ENCODE measurements around the gene MAPK7.

MAPK7 gene

DNA sequence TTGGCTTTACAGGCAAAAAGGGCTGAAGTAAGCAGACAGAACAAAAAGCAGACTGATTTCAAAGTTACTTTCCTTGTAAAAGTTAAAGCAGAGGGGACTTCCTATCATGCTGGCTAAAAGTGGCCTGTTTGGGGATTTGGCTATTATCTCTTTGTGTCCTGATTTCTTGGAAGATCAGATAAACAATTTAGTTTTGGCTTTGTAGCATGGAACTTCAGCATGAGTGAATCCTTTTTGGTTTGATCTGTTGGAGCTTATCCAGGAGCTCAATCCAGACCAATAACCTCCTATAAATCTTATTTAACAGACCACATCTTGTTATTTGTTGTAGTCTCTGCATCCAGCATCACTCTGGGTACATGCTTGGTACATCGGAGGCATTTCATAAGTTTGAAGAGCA lies 23.9 kb downstream of the MAPK7 start:
- no peak for DNase-seq

DNA sequence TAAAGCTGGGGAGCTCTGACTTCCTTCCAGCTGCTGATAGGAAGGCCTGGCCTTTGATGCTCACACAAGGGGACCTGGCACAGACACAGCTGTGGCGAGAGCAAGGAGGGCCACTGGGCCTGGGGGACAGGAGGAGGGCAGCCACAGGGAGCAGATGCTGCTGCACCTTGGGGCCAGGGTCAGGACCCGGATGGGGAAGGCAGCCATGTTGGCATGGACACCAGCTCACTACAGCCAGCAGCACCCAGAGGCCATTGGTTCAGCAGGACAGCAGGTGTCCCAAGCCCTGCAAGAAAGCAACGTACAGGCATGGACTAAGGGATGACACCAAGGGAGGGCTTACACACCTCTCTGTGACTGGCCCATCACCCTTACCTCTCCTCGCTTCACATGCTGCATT lies 24.7 kb downstream of the MAPK7 start:
- DNase-seq: no peak

DNA sequence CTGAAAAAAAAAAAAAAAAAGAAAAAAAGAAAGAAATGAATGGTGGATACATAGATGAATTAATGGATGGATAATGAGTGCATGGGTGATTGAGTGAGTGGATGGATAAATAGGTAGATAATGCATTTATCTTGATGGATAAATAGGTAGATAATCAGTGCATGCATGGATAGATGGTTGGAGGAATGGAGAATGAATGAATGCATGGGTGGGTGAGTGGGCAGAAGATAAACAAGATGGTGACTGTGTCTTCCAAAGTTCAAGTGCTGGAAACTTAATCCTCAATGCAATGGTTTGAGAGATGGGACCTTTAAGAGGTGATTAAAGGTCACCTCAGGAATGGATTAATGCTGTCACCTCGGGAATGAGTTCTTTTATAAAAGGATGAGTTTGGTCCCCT lies 26.0 kb downstream of the MAPK7 start:
- DNase-seq: no peak

DNA sequence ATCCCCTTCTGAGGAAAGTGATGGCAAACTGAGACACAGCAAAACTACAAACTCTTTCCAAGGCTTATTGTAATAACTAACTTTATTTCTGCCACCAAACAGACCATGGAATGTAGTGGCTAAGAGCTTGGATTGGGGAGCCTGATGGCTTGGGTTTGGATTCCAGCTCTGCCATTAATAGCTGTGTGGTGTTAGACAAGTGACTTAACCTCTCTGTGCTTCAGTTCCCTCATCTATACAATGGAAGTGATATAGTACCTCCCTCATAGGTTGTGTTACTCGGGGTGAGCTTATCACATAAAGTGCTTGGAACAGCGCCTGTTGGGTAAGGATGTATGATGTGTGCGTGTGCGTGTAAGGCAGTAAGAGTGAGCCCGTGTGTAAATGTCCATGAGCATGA lies 26.8 kb downstream of the MAPK7 start:
- no peak for DNase-seq

DNA sequence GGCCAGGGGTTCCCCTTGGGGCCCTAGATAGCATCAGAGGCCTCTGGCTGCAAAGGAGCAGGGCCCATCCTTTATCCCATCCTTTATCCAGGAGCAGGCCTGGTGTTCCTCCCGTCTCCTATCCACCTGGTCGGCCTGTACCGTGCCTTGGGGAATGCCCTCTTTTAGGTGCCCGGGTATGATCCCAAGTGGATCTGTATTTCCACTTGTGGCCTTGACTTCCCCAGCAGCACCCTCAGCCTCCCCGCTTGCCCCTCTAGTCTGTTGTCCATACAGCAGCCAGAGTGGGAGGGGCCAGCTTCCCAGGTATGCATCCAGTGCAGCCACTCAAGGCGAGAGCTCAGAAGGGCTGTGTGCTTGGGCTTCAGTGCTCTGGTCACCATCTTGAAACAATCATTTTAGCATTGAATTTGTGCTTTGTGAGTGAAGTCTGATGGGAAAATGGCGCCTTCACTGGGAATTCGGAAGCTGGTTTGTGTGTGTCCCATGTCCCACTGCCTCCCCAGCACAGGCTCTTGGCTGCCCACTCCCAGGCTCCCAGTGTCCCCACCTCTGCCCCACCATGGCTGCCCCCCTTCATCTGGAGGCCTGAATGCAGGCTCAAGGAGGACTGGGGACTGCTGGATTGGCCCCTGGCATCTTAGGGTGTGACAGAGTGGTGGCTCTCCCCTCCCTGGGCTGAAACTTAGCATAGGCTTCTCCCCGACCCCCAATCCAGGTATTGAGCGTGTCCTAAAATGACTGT lies 29.5 kb downstream of the MAPK7 start:
- DNase-seq: no peak

DNA sequence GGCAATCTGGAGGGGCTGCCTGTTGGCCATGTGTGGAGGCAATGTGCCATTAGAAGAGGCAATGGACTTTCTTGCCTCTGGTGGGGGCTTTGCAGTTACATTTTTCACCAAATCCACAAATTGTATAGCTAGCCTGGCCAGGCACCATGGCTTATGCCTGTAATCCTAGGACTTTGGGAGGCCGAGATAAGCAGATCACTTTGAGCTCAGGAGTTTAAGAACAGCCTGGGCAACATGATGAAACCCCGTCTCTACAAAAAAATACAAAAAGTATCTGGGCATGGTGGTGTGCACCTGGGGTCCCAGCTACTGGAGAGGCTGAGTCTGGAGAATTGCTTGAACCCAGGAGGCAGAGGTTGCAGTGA lies 30.0 kb downstream of the MAPK7 start:
- no peak for DNase-seq

DNA sequence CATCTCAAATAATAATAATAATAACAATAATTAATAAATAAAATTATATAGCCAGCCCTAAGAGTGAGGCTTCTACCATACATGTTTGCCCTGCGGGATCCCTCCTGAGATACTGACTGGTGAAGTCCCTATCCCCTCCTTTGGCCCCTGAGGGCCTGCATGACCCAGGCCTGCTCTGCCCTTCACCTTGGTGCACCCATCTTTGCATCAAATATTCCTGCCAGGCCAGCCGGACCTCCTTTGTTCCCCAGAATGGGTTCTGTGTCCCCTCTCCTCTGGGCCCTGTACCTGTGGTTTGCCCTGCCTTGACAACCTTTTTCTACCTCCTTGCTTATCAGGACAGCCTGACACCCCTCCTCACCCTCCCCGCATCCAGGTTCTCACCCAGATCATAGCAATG lies 30.8 kb downstream of the MAPK7 start:
- no peak for DNase-seq

DNA sequence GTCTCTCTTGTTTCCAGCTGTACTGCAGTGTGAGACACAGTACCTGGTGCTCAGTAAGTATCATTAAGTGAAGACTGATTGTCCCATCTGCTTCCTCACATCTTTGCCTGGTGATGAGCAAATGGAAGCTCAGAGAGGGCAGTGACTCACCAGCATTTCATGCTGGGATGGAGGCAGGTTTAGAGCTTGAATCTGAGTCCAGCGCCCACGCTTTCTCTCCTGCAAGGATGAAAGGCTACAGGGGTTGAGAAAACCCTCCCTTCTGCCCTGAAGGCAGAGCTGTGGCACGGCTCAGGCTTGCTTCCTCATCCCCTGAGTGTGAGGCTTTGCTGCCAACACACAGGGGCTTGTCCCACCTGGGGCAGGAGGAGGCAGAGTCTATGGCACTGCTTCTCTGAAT lies 31.2 kb downstream of the MAPK7 start:
- DNase-seq: no peak

DNA sequence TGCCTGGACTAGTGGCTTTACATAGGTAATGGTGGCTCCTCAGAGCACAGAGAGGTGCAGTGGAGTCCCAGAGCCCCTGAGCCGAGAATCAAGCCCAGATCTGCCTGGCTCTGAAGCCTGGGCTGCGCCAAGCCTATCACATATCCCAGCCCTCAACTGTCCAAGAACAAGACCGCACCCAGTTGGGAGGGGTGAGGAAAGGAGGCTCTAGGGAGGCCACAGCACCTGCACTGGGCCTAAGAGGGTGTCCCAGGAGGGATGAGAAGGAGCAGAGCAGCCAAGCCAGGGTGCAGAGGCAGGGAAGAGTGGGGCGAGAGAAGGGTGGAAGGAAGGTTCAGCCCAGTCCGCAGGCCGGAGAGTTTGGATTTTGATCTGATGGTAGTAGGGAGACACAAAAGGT lies 31.8 kb downstream of the MAPK7 start:
- no peak for DNase-seq

DNA sequence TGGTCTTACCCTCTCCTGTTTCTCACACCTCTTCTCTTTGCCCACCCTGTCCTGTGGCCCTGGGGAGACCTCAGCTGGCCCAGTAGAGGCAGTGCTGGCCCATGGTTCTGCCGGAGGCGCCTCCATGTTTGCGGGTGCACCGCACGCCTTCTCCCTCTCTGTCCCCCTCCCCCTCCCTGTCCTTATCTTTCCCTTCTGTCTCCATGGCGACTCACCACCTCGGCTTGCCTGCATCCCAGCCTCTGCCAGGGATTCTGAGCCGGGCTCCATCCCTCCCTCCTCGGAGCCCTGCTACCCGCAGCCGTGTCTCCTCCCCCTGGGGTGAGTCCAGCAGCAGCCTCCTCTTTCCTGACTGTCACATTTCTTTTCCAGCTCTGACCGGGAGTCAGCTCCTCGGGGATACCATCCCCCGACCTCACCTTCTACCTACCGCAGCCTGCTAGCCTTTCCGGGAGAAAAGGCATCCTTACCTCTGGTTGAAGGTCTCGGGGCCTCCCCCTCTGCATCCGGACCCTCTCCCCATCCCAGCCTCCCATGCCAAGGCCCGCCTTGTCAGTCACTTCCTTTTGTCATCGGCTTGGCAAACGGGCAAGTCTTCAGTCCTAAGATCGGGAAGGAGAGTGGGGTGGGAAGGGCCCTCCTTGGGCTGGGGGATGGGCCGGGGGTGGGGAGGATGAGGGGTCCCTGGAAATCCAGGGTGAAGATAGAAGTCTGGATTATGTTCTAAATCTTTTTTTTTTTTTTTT lies 32.8 kb downstream of the MAPK7 start, which contains the start of gene RNF112:
Gene RNF112 (plus strand): TSS at position 358 of the 746 bp plus-strand sequence. CDS start 177 bp downstream, at position 535.
- no peak for DNase-seq

DNA sequence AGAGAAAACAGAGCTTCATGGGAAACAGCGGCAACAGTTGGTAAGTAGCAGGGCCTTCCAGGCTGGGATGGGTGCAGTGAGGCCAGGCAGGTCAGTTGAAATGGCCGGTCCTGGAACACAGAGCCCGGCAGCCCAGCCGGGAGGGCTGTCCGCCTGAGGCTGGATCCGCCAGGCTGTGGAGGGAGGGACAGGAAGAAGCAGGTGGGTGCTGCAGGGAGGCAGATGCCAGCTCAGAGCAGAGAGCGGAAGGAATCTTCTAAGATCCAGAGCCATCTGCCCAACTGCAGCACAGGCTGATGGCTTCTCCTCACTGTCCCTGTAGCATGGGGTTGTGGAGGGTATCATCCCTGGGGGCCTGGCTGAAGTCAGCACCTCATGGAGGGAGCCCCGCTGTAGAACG lies 33.3 kb downstream of the MAPK7 start:
- DNase-seq: no peak

DNA sequence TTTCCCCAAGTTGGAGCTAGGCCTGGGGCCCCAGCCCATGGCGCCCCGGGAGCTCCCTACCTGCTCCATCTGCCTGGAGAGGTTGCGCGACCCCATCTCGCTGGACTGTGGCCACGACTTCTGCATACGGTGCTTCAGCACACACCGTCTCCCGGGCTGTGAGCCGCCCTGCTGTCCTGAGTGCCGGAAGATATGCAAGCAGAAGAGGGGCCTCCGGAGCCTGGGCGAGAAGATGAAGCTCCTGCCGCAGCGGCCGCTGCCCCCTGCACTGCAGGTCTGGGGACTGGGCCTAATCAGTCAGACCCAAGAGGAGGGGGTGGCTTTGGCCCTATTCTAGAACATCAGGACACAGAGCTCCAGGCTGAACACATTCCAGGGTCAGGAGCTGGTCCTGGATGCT lies 34.2 kb downstream of the MAPK7 start:
- no peak for DNase-seq

DNA sequence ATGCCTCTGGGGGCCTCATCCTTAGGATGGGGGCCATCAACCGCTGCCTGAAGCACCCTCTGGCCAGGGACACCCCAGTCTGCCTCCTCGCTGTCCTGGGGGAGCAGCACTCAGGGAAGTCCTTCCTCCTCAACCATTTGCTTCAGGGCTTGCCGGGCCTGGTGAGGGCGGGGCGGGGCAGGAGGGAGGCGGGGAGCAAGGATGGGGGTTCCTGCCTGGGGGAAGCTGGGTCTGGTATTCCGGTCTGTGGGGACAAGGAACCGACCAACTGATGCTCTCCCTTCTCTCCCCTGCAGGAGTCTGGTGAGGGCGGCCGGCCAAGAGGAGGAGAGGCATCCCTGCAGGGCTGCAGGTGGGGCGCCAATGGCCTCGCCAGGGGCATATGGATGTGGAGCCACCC lies 34.7 kb downstream of the MAPK7 start:
- no peak for DNase-seq

DNA sequence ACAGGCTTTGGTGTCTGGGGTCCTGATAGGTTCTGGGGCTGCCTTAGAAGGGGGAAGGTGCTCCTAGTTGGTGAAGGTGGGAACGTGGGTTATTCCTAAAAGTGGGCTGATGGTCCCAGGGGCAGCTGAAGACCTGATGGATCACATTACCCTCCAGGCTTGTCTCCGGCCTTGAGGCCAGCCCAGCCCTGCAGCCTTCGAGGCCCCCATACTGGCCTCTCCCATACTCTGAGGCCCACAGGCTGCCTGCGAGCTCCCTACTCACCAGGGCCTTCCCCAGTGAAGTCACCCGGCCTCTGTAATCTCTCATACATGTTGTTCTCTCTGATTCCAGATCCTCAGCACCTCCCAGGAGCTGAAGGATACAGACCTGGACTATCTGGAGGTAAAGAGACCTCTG lies 35.5 kb downstream of the MAPK7 start:
- no peak for DNase-seq

DNA sequence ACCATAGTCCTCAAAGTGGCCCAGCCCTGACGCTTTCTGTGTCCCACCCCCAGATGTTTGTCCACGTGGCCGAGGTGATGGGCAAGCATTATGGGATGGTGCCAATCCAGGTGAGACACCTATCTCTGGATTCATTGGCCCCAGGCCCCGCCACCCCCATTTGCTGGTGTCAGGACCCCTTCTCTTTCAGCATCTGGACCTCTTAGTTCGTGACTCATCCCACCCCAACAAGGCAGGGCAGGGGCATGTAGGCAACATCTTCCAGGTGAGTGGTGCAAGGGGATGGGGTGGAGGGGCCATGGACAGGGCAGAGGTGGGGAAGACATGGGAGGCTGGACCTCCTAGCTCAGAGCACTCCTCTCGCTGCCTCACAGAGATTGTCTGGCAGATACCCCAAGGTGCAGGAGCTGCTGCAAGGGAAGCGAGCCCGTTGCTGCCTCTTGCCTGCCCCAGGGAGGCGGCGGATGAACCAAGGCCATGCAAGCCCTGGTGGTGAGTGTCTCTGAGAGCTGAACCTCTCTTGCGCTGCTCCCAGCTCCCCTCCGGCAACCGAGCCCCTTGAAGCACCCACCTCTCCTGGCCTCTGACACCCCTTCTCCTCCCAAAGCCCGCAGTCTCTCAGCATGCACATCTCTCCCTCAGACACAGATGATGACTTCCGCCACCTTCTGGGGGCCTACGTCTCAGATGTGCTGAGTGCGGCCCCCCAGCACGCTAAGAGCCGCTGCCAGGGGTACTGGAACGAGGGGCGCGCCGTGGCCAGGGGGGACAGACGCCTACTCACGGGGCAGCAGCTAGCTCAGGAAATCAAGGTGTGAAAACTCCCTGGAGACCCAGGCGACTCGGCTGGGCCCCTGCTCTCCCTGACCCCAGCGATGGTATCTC lies 36.3 kb downstream of the MAPK7 start:
- DNase-seq: no peak

DNA sequence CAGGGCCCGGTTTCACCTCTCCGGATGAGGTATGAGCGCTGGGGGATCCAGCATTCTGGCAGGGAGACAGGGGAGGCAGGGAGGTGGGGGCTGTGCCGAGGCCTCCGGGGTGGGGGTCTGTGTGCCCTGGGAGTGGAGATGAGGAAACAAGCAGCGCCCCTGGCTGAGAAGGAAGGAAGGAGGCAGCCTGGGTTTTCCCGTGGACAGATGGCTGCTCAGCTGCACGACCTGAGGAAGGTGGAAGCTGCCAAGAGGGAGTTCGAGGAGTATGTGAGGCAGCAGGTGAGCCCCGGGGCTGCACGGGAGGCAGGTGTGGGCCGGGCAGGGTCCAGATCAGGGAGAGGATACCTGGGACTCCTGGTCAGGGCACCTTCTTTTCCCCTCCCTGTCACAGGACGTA lies 37.0 kb downstream of the MAPK7 start:
- no peak for DNase-seq

DNA sequence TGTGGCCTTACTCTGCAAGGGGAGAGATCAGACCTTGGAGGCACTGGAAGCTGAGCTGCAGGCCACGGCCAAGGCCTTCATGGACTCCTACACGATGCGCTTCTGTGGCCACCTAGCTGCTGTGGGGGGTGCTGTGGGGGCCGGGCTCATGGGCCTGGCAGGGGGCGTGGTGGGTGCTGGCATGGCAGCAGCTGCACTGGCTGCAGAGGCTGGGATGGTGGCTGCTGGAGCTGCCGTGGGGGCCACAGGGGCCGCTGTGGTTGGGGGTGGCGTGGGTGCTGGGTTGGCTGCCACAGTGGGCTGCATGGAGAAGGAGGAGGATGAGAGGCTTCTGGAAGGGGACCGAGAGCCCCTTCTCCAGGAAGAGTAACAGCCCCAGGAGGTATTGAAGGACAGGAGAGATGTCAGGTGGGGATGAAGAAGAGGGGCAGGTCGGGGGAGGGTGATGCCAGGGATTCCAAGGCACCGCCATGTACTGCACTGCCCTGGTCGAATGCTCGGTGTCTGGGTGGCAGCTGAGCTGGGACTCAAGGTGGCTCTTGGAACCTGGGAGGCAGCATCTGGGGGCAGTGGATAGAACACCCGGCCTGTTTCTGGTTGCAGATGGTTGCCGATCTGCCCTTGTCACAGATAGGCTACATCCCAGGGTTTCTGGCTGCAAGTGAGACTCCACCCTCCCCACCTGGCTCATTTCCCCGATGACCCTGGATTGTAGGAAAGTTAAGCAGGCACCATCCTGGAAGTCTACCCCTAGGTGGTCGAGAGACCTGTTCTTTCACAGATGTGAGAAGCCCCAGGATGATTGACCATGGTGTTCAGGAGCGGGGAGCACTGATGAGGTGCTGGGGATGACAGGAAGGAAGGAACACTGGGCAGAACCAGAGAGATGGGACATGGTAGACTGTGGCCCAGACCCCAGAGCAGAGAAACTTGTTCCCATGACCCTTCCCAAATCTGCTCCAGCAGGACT lies 37.8 kb downstream of the MAPK7 start:
- DNase-seq: no peak

DNA sequence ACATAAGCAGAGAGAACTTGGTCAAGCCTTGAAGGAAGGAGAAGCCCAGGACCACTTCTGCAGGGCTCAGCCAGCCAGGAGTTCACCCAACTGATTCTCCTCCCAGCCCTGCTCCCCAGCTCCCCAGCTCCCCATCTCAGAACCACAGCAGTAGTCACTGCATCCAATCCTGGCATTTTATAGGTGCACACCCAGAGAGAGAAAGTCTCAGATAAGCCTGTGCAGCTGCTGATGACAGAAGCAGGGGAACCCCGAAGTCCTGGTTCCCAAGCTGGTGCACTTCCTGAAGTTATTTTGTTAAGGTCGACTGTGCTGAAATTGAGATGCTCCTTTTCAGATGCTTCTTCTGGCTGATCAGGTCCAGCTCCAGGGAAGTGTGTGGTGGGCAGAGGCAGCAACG lies 39.3 kb downstream of the MAPK7 start:
- DNase-seq: no peak

DNA sequence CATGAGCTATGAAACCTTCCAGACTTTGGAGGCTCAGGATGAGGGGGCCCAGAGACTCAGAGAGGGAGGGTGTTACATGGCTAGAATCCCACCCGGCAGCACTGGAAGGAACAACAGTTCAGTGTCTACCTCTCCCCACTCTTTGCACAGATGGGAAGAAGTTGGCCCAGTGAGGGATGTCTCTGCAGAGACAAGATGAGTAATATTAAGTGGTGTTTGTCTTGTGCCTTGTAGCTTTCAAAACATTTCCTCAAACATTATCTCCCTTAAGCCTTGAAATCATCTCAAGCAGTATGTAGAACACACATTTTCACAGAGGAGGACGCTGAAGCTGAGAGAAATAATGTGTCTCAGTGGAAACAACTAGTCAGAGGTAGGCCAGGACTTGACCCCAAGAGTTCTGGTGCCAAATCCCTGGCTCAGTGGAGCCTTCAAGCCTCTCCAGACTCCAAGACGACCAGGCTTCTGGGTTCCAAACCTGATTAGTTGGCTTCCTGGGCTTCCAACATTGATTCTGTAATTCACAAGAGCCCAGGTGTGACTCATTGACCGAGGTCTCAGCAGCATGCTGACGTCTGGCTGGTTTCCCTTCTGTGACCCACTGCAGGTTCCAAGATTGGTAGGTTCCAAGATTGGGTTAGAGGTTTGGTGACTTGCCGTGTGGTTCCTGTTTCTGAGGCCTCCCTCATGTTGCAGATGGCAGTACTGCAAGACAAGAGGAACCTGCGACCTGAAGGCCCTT lies 40.1 kb downstream of the MAPK7 start:
- DNase-seq: no peak

DNA sequence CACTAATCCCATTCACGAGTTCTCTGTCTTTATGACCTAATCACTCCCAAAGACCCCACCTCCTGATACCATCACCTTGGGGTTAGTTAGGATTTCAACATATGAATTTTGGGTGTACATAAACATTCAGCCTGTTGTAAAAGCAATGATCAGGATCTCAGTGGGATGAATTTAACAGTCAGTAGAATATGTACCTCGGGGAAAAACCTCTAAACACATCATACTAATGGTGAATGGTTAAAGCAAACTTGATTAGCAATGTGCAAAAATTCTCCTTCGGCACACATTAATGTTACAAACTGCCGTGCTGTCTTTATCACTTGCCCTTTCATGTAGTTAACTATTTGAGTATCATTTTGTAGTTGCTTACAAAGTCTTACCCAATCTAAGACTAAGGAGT lies 42.9 kb downstream of the MAPK7 start:
- no peak for DNase-seq

DNA sequence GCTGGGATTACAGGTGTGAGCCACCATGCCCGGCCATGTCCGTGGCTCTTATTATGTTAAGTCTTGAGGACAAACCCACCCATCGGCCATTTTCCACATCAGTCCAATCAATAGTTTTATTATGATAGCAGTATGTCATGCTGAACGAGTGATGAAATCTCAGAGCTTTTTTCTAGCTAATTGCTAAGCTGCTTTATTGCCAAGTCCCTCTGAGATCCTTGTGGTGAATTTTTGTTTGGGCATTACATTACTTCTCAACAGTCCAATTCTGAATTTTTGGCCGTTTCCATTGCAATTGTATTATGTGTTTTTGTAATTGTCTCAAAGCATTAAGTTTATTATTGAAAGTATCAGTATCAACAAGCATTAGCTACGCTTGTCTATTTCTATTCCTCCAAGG lies 43.6 kb downstream of the MAPK7 start:
- no peak for DNase-seq

Data from DMS79 treated with DMSO at 0.1 percent for 48 hours (cell line).